ENCODE measurements around the gene CENPH.
"Not testable (repeated sequence)": the region's sequence is repeated elsewhere in the genome, so short reads cannot be mapped to it uniquely, and the experiment has no call there.

CENPH gene

DNA sequence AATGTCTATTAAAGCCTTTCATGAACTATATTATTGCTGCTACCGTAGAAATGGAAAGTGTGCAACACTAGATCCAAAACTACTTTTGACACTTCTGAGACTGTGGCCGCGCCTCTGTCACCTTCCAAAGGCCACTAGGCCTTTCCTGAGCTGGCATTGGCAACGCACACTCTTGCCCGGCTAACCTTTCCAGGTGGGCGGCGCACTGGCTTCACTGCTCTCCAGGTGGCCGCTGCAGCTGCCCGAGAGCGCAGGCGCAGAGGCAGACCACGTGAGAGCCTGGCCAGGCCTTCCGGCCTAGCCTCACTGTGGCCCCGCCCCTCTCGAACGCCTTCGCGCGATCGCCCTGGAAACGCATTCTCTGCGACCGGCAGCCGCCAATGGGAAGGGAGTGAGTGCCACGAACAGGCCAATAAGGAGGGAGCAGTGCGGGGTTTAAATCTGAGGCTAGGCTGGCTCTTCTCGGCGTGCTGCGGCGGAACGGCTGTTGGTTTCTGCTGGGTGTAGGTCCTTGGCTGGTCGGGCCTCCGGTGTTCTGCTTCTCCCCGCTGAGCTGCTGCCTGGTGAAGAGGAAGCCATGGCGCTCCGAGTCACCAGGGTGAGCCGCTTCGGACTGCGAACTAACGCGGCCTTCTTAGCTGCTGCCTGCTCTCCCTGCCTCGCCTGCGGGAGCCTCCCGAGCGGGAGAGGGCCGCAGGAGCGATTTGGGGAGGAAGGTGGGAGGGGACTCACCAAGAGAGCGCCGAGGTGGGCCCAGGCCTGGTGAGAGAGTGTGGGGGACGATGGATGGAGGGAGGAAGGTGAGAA is 22.5 kb upstream of the CENPH start, which contains the start of gene CCNB1:
Gene CCNB1, plus strand, starts transcription at position 465 of the 807 bp plus-strand sequence. Its CDS starts 113 bp downstream, at position 578.
- Histone ChIP-seq H3K4me3 (ENCODE audit: extremely low read depth, insufficient read depth, low read length, poor library complexity, severe bottlenecking) (peak within 1 kb of the TSS; percentile 73), H3K4me1 (ENCODE audit: control insufficient read depth, insufficient read depth, low read length, poor library complexity, severe bottlenecking) (peaks cover 9% of the 10 kb centered on the region), H3K36me3 (ENCODE audit: control insufficient read depth, insufficient read depth, low read length) (peaks cover 41% of the 10 kb centered on the region), H3K27ac (ENCODE audit: low read depth, low read length, severe bottlenecking) (peak within 1 kb of the TSS; percentile 80), H3K9me3 (ENCODE audit: control insufficient read depth, low read length) (no peaks in the 10 kb centered on the region)
- 3% methylated on average over 39 to 40 of the region's 50 CpGs for WGBS, 2 experiments (ENCODE audit: insufficient coverage in 2 of 2)

DNA sequence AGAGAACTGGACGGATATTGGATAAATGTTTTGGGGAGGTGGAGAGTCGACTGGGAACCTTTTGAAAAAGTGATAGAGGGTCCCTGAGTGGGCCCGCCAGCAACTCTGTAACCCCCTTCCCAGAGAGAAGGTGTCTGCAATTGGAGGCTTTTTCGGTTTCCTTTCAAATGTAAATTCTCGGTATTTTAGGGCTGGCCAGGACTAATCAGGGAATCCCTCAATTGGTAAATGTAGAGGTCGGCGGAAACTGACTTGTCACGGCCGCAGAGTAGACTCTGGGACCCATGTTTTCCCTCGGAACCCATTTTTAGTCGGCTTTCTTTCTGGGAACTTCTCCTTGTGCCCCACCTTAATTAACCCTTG is 21.9 kb upstream of the CENPH start:
- peak overlapping the region; percentile 73 for H3K4me3 ChIP-seq (ENCODE audit: extremely low read depth, insufficient read depth, low read length, poor library complexity, severe bottlenecking)
- H3K36me3 ChIP-seq (ENCODE audit: control insufficient read depth, insufficient read depth, low read length) = peaks cover 47% of the 10 kb centered on the region
- no peaks in the 10 kb centered on the region for H3K9me3 ChIP-seq (ENCODE audit: control insufficient read depth, low read length)
- H3K4me1 ChIP-seq (ENCODE audit: control insufficient read depth, insufficient read depth, low read length, poor library complexity, severe bottlenecking) = peaks cover 9% of the 10 kb centered on the region
- peak overlapping the region; percentile 80 for H3K27ac ChIP-seq (ENCODE audit: low read depth, low read length, severe bottlenecking)
- WGBS, 2 experiments (ENCODE audit: insufficient coverage in 2 of 2) = 0 to 1% methylated on average over 8 to 10 of the region's 11 CpGs

DNA sequence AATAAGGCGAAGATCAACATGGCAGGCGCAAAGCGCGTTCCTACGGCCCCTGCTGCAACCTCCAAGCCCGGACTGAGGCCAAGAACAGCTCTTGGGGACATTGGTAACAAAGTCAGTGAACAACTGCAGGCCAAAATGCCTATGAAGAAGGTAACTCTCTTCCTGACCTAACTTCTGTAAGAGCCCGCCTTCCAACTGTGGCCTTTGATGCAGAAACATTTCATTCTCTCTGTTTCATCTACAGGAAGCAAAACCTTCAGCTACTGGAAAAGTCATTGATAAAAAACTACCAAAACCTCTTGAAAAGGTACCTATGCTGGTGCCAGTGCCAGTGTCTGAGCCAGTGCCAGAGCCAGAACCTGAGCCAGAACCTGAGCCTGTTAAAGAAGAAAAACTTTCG is 21.5 kb upstream of the CENPH start:
- H3K4me3 ChIP-seq (ENCODE audit: extremely low read depth, insufficient read depth, low read length, poor library complexity, severe bottlenecking) = peak overlapping the region; percentile 73
- no peaks in the 10 kb centered on the region for H3K9me3 ChIP-seq (ENCODE audit: control insufficient read depth, low read length)
- peak overlapping the region; percentile 80 for H3K27ac ChIP-seq (ENCODE audit: low read depth, low read length, severe bottlenecking)
- WGBS, 2 experiments (ENCODE audit: insufficient coverage in 2 of 2) = 22 to 33% methylated on average over 7 of the region's 8 CpGs
- H3K36me3 ChIP-seq (ENCODE audit: control insufficient read depth, insufficient read depth, low read length) = peaks cover 50% of the 10 kb centered on the region
- peaks cover 9% of the 10 kb centered on the region for H3K4me1 ChIP-seq (ENCODE audit: control insufficient read depth, insufficient read depth, low read length, poor library complexity, severe bottlenecking)

DNA sequence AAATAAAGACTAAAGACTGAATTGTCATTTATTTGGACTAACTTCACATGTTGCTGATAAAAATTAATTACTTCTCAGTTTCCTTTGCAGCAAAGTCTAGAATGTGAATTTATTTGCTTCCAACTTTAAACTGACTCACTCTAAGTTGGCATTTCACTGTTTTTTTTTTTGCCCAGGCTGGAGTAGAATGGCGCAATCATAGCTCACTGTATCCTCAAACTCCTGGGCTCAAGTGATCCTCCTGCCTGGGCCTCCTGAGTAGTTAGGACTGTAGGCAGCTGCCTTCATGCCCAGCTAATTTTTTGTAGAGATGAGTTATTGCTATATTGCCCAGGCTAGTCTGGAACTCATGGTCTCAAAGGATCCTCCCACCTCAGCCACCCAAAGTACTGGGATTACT is 18.9 kb upstream of the CENPH start:
- WGBS, 2 experiments (ENCODE audit: insufficient coverage in 2 of 2) = no CpG with 5 or more reads among the region's 1 CpG
- Histone ChIP-seq H3K27ac (ENCODE audit: low read depth, low read length, severe bottlenecking) (no peak overlapping the region), H3K4me1 (ENCODE audit: control insufficient read depth, insufficient read depth, low read length, poor library complexity, severe bottlenecking) (peaks cover 9% of the 10 kb centered on the region), H3K9me3 (ENCODE audit: control insufficient read depth, low read length) (no peaks in the 10 kb centered on the region), H3K36me3 (ENCODE audit: control insufficient read depth, insufficient read depth, low read length) (peaks cover 75% of the 10 kb centered on the region), H3K4me3 (ENCODE audit: extremely low read depth, insufficient read depth, low read length, poor library complexity, severe bottlenecking) (no peak overlapping the region)

DNA sequence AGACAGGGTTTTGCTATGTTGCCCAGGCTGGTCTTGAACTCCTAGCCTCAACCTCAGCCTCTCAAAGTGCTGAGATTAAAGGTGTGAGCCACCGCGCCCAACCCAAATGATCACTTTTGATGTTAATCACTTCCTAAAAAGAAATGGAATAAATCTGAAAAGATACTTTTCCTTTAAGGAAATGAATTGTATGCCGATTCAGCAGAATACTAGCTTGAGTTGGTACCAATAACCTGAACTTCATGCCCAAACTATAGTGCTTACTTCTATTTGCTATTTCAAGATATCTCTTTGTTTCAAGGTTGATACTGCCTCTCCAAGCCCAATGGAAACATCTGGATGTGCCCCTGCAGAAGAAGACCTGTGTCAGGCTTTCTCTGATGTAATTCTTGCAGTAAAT is 18.4 kb upstream of the CENPH start:
- H3K4me1 ChIP-seq (ENCODE audit: control insufficient read depth, insufficient read depth, low read length, poor library complexity, severe bottlenecking) = peaks cover 9% of the 10 kb centered on the region
- H3K9me3 ChIP-seq (ENCODE audit: control insufficient read depth, low read length) = no peaks in the 10 kb centered on the region
- H3K36me3 ChIP-seq (ENCODE audit: control insufficient read depth, insufficient read depth, low read length) = peaks cover 80% of the 10 kb centered on the region
- no peak overlapping the region for H3K27ac ChIP-seq (ENCODE audit: low read depth, low read length, severe bottlenecking)
- WGBS, 2 experiments (ENCODE audit: insufficient coverage in 2 of 2) = 92% methylated on average over 2 of the region's 3 CpGs; no CpG with 5 or more reads in 1 of the 2 experiments
- H3K4me3 ChIP-seq (ENCODE audit: extremely low read depth, insufficient read depth, low read length, poor library complexity, severe bottlenecking) = no peak overlapping the region

DNA sequence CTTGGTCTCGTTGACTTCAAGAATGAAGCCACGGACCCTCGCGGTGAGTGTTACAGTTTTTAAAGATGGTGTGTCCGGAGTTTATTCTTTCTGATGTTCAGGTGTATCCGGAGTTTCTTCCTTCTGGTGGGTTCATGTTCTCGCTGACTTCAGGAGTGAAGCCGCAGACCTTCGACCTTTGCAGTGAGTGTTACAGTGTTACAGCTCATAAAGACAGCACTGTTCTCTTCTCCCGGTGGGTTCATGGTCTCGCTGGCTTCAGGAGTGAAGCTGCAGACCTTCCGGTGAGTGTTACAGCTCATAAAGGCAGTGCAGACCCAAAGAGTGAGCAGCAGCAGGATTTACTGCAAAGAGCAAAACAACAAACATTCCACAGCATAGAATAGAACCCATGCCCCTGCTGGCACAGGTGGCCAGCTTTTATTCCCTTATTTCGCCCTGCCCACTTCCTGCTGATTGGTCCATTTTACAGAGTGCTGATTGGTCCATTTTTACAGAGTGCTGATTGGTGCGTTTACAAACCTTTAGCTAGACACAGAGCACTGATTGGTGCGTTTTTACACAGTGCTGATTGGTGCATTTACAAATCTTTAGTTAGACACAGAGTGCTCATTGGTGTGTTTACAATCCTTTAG is 7.6 kb upstream of the CENPH start:
- not testable (repeated sequence) for H3K27ac ChIP-seq (ENCODE audit: low read depth, low read length, severe bottlenecking); H3K4me3 ChIP-seq (ENCODE audit: extremely low read depth, insufficient read depth, low read length, poor library complexity, severe bottlenecking); H3K36me3 ChIP-seq (ENCODE audit: control insufficient read depth, insufficient read depth, low read length); H3K4me1 ChIP-seq (ENCODE audit: control insufficient read depth, insufficient read depth, low read length, poor library complexity, severe bottlenecking); H3K9me3 ChIP-seq (ENCODE audit: control insufficient read depth, low read length)
- WGBS, 2 experiments (ENCODE audit: insufficient coverage in 2 of 2) = 90 to 91% methylated on average over 13 of the region's 15 CpGs

DNA sequence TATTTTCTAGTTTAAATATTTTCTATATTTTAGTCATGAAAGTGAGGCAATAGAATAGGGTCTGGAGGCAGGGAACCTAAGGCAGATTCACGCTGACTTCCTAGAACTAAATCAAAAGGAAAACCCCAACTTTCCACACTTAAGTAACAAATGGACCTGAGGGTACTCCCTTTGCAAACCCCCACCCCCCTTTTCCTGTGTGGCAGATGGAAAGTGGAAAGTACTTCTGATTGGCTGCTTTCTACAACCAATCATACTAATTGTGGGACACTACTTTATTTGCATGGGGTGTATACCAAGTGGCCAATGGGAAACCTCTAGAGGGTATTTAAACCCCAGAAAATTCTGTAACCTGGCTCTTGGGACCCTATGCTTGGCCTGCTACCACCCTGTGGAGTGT is 4.8 kb upstream of the CENPH start:
- H3K4me1 ChIP-seq (ENCODE audit: control insufficient read depth, insufficient read depth, low read length, poor library complexity, severe bottlenecking) = no peaks in the 10 kb centered on the region
- H3K27ac ChIP-seq (ENCODE audit: low read depth, low read length, severe bottlenecking) = no peak overlapping the region
- H3K4me3 ChIP-seq (ENCODE audit: extremely low read depth, insufficient read depth, low read length, poor library complexity, severe bottlenecking) = no peak overlapping the region
- no CpG with 5 or more reads among the region's 1 CpG for WGBS, 2 experiments (ENCODE audit: insufficient coverage in 2 of 2)
- no peaks in the 10 kb centered on the region for H3K9me3 ChIP-seq (ENCODE audit: control insufficient read depth, low read length)
- H3K36me3 ChIP-seq (ENCODE audit: control insufficient read depth, insufficient read depth, low read length) = no peaks in the 10 kb centered on the region

DNA sequence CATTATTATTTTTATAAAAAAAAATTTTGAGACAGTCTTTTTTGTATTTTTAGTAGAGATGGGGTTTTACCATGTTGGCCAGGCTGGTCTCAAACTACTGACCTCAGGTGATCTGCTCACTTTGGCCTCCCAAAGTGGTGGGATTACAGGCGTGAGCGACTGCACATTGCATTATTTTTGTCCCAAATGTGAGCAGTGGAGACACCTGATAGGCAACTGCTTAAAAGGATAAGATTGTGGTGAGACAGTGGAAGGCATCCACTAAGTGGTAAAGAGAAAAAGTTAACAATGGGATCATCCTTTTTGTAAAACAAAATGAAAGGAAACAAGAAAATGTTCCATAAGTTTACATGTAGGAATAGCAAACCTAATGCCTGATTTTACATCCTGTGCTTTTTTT is 2.0 kb upstream of the CENPH start:
- peaks cover 6% of the 10 kb centered on the region for H3K36me3 ChIP-seq (ENCODE audit: control insufficient read depth, insufficient read depth, low read length)
- WGBS, 2 experiments (ENCODE audit: insufficient coverage in 2 of 2) = 88 to 90% methylated on average over 2 of the region's 2 CpGs
- H3K27ac ChIP-seq (ENCODE audit: low read depth, low read length, severe bottlenecking) = no peak overlapping the region
- H3K4me3 ChIP-seq (ENCODE audit: extremely low read depth, insufficient read depth, low read length, poor library complexity, severe bottlenecking) = no peak overlapping the region
- no peaks in the 10 kb centered on the region for H3K9me3 ChIP-seq (ENCODE audit: control insufficient read depth, low read length)
- H3K4me1 ChIP-seq (ENCODE audit: control insufficient read depth, insufficient read depth, low read length, poor library complexity, severe bottlenecking) = no peaks in the 10 kb centered on the region

DNA sequence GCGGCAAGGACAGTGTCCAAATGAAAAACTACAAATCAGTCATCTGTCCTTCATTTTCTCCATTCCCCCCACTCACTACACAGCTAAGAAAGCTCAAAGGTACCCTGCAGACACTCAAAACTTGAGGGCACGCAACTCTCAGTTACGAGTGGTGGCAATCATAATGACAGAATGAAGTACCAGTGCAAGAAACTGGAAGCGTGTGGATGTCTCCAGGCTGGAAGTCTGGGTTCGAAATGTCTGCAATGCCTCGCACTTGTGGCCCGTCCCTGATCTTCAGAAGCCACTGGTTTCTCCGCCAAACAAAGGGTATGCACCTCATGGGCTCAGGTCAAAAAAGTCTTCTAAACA is 597 bp upstream of the CENPH start:
- Histone ChIP-seq H3K4me3 (ENCODE audit: extremely low read depth, insufficient read depth, low read length, poor library complexity, severe bottlenecking) (peak overlapping the region; percentile 77), H3K4me1 (ENCODE audit: control insufficient read depth, insufficient read depth, low read length, poor library complexity, severe bottlenecking) (no peaks in the 10 kb centered on the region), H3K36me3 (ENCODE audit: control insufficient read depth, insufficient read depth, low read length) (peaks cover 16% of the 10 kb centered on the region), H3K27ac (ENCODE audit: low read depth, low read length, severe bottlenecking) (peak overlapping the region; percentile 99), H3K9me3 (ENCODE audit: control insufficient read depth, low read length) (no peaks in the 10 kb centered on the region)
- 24 to 31% methylated on average over 6 to 8 of the region's 8 CpGs for WGBS, 2 experiments (ENCODE audit: insufficient coverage in 2 of 2)

DNA sequence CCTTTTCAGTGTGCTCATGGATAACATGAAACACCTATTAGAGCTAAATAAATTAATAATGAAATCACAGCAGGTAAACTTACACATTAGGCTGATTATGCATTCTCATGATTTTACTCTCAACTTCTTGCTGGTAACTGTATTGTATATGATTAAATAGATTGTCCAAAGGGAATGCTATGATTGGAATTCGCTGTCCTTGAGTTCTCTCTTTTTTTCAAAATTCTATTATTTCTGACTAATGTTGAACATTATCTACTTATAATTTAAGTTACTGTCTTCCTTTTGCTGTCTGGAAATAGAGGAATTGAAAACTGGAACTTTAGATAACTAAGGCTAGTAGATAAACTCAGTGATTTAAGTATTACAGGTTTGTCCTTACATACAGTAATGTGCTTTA is 13.1 kb downstream of the CENPH start:
- H3K9me3 ChIP-seq (ENCODE audit: control insufficient read depth, low read length) = no peaks in the 10 kb centered on the region
- peaks cover 53% of the 10 kb centered on the region for H3K36me3 ChIP-seq (ENCODE audit: control insufficient read depth, insufficient read depth, low read length)
- H3K4me3 ChIP-seq (ENCODE audit: extremely low read depth, insufficient read depth, low read length, poor library complexity, severe bottlenecking) = no peak overlapping the region
- no peak overlapping the region for H3K27ac ChIP-seq (ENCODE audit: low read depth, low read length, severe bottlenecking)
- no CpG with 5 or more reads among the region's 1 CpG for WGBS, 2 experiments (ENCODE audit: insufficient coverage in 2 of 2)
- H3K4me1 ChIP-seq (ENCODE audit: control insufficient read depth, insufficient read depth, low read length, poor library complexity, severe bottlenecking) = no peaks in the 10 kb centered on the region
